Measurements from ENCODE around the gene NMT1.
A peak's percentile ranks its signal among the peaks of the same experiment; 100 is the strongest.
"Not testable (repeated sequence)": the region's sequence is repeated elsewhere in the genome, so short reads cannot be mapped to it uniquely, and the experiment has no call there.

The NMT1 gene

DNA sequence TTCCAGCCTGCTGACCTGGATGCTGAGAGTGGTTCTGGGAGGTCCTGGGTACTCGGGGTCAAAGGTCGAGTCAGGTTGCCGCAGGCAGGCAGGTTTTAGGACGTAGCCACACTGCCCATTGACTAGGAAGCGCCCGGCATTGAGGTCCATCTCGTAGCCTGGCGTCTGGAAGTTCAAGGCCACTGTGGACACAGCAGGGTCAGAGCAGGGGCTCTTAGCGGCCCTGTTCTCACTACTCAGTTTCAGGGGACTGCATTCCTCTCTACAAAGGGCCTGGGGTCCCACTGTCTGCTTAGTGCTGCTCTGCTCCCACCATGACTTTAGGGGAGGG, 52.3 kb downstream of the NMT1 start:
- H3K4me3 ChIP-seq, result no peak overlapping the region
- H3K27ac ChIP-seq, result no peak overlapping the region

DNA sequence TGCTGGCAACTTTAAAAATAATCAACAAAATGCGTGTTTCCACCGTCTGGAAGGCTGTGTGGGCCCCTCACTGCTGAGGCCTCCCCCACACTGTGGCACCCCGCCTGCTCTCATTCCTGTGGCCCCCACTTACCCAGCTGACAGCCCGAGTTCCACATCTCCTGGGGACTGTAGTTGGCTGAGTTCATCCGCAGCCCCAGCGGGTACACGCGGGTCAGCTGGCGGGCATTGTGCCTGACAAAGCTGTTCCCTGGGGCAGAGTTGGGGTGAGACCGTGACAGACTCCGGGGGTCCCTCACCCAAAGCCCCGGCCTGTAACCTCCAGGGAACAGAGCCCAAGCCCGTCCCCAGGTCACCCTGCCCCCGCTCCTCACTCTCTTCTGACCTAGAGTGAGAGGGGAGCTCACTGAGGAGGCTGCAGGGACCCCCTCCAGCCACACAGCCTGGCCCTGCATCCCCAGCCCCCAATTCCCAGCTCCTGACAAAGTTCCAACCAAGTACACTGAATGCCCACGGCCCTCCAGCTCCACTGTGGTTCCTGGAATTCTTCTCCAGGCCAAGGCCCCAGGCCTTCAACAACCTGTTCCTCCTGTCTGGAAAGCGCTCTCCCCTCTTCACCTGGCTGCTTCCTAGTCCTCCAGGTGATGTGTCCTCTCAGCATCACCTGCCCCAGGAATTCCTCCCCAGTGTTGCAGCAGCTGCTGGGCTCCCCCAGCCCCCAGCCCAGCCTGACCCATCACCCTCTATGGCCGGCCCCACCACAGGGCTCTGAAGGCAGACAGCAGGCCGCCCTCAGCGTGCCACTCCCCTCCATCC, 53.2 kb downstream of the NMT1 start:
- no peak overlapping the region for H3K27ac ChIP-seq
- H3K4me3 ChIP-seq, result no peak overlapping the region

DNA sequence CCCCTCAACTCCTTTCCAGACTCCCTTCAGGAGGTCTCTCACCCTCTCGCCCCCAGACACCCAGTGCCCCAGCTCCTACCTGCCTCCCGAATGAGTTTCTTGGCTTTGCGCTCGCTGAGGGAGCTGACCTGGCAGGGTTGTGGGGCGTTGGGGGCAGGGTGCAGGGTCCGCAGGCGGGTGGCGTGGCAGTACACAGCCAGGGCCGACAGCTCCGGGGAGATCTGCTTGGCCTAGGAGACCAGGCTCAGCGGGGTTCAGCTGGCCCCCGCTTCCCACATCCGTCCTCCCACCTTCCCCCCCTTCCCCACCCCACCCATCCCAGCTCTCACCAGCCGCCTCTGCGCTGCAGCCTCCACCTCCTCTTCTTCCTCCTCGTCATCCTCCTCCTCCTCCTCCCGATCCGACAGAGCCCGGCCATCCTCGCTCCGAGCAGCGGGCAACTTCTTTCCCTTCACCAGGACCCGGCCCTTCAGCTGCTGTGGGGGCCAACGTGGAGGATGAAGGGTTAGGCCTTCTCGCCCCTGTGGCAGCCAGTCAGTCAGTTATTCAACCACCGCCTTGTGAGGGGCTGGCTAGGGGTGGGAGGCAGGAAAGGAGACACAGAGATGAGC, 54.0 kb downstream of the NMT1 start:
- no peak overlapping the region for H3K4me3 ChIP-seq

DNA sequence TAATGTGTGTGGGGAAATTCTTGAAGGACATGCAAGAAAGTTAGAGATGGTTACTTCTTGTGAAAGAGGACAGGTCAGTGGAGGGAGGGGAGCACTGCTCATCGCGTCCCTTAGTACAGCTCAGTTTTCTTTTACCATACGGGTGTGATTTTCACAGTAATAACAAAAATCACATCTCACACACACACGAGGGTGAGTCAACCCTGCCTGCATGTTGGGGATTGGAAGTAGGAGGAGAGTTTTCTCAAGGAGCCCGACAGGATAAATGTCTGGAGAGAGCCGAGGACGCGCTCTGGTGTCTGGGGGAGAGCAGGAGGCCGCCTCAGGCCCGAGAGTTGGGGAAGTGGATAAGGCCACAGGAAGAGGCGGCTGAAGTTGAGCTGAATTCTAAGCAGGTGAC, 54.8 kb downstream of the NMT1 start:
- Histone ChIP-seq H3K27ac (no peak overlapping the region), H3K4me3 (no peak overlapping the region)

More for the DNA sequence above, 54.0 kb downstream of the NMT1 start:
- no peak overlapping the region for H3K27ac ChIP-seq

DNA sequence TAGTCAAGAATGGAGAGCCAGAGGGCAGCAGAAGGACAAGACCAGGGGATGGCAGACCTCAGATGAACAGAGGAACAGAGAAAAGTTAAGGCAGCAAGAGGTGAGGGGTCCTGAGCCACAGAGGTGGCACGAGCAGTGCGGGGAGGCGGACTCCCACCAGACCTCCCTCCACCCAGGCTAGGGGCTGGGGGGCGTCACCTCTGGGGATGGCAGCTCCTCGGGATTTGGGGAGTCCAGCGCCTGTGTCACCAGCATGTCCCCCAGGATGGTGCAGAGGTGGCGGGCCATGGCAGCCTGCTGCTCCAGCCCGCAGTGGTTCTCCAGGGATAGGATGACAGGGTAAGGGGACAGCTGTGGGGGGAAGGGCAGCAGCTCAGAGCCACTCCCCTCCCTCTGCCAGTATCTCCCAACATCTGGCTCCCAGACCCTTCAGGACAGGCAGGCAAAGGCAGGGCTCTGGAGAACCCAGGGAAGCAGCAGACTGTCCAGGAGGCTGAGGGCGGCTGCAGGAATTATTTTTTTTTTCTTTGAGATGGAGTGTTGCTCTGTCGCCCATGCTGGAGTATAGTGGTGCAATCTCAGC, 55.4 kb downstream of the NMT1 start:
- H3K27ac ChIP-seq, result no peak overlapping the region
- H3K4me3 ChIP-seq, result no peak overlapping the region

DNA sequence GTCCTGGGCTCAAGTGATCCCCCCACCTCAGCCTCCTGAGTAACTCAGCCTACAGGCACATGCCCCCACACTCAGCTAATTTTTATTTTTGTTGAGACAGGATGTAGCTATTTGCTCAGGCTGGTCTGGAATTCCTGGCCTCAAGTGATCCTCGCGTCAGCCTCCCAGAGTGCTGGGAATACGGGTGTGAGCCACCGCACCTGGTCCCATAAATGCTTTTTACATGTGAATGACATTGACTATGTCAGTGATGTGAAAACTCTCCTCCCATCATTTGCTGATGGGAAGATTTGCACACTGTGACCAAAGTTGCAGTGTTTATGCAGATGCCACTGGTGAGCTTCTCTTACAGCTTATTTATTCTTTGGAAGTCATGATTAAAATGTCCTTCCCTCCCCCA, 56.2 kb downstream of the NMT1 start:
- no peak overlapping the region for H3K4me3 ChIP-seq

DNA sequence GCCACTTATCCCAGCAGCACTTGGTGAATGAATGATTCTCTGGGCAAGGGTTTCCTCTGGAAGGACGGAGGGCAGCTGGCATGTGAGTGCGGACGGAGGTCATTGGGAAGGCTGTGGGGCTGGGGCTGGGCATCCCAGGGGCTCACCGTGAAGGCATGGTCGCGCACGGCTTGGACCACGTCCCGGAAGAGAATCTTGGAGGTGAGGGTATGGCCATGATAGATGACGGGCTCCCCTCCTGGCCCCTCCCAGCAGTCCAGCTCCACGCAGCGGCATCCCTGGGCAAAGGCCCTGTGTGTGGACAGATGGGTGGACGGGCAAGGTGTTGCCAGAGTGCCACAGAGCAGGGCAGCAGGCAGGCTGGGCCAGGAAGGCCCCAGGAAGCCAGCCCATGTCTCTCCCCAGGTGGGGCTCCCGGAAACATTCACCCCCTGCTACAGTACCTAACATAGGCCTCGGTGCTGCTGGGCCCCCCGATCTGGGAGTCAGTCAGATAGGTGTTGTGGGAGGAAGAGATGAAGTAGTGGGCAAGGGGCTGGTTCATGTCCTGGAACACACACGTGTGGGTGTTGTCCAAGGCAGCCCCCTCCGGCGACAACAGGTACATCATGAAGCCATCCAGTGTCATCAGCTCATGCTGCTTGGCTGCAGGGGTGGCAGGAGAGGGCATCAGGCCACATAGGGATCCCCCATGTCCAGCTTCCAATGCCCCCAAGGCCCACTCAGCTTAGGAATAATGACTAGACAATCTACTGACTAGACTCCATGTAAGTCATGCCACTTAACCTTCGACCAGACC, 56.9 kb downstream of the NMT1 start:
- no peak overlapping the region for H3K4me3 ChIP-seq
- no peak overlapping the region for H3K27ac ChIP-seq

More for the DNA sequence above, 56.2 kb downstream of the NMT1 start:
- no peak overlapping the region for H3K27ac ChIP-seq

DNA sequence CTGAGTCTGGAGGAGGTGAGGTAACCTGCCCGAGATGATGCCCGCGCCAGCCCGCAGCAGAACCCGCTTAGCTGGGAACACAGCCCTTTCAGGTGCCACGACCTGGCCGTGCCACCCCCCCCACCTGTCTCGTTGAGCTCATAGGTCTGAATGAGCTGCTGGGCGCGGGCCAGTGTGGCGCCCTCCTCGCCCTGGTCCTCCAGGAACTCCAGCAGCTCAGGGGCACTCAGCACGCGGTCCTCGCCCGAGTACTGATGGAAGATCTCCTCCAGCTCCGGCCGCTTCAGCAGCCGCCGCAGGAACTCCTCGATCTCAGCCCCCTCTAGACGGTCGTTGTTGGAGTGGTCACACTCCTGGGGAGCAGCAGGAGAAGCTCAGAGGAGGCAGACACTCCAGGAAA, 57.6 kb downstream of the NMT1 start:
- Histone ChIP-seq H3K27ac (no peak overlapping the region), H3K4me3 (no peak overlapping the region)

DNA sequence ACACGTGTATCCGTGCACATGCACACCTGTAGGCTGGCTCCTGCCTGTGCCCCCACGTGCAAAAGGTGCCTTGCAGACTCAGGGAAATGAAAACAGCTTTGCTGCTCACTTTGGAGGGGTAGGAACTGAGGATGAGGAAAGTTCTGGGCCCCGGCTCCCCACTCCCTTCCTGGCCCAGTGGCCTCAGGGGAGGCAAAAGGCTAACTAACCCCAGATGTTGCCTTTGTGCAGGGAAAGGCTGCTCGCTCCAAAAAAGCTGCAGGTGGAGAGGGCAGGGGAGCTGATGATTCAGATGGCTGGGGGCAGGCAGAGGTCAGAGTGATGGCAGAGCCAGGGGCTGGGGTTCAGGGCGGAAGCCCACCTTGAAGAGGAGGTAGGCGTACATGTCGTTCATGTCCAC, 58.8 kb downstream of the NMT1 start:
- H3K4me3 ChIP-seq, result no peak overlapping the region

DNA sequence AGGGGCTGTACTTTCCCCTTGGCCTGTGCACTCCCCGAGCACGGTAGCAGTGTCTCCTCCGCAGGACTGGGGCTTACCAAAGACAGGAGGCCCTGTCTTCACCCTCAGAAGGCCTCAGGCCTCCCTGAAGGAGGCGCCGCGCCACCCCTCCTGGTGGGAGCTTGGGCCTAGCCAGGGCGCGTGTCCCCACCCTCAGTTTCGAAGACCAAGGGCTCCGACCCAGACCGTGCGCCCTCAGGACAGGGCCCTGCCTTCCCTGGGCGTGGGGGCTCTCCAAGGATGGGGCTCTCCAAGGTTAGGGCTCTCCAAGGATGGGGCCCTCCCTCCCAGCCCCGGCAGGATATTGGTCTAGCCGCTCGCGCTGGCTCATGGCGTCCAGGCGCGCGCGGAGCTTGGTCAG, 59.4 kb downstream of the NMT1 start:
- Histone ChIP-seq H3K27ac (no peak overlapping the region), H3K4me3 (no peak overlapping the region)

More for the DNA sequence above, 58.8 kb downstream of the NMT1 start:
- H3K27ac ChIP-seq, result no peak overlapping the region

DNA sequence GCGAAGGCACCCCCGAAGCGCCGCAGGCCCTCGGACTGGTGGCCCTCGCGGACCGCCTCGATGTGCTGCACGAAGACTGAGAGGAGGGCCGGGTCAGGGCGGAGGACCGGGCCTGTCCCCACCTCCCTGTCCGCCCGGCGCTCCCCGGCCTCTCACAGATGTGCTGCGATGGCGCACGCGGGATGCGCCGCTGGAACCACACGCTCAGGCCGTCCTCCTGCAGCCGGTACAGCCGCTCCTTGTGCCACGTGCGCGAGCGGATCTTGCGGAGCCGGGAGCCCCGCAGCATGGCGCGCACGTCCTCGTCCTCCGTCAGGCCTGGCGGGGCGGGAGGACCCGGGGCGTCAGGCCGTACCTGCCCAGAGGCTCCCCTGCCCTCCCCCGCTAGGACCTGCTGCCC, 59.9 kb downstream of the NMT1 start:
- Histone ChIP-seq H3K27ac (no peak overlapping the region), H3K4me3 (no peak overlapping the region)

DNA sequence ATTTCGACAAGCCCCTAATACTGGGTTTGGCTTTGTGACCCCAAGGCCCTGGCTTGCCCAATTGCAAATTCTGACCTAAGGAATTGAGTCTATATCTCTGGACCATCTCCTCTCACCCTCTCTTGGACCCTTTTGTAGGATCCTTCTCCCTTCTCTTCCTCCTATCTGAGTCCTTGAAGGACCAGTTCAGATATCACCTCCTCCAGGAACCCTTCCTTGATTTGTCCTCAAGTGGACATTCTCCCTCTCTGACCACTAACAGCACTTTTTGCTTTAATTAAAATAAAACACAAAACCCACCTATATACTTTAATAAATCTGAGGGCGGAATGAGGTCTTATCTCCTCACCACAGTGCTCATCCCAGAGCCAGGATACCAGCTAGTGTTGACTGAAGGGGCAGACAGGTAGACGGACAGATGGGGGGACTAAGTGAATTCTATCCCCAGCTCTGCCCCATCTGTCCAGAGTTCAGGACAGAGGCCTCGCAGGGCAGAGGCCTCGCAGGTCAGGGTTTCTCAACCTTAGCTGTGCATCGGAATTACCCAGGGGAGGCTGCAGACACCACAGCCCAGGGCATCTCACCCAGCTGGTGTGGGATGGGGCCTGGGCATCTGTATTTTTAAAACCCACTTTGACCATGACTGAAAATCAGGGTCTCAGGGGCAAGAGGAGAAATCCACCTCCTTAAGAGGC, 62.1 kb downstream of the NMT1 start:
- H3K27ac ChIP-seq, result peak overlapping the region in 16 of 21 experiments; percentile 3 to 79 (median 66)
- H3K4me3 ChIP-seq, result no peak overlapping the region

DNA sequence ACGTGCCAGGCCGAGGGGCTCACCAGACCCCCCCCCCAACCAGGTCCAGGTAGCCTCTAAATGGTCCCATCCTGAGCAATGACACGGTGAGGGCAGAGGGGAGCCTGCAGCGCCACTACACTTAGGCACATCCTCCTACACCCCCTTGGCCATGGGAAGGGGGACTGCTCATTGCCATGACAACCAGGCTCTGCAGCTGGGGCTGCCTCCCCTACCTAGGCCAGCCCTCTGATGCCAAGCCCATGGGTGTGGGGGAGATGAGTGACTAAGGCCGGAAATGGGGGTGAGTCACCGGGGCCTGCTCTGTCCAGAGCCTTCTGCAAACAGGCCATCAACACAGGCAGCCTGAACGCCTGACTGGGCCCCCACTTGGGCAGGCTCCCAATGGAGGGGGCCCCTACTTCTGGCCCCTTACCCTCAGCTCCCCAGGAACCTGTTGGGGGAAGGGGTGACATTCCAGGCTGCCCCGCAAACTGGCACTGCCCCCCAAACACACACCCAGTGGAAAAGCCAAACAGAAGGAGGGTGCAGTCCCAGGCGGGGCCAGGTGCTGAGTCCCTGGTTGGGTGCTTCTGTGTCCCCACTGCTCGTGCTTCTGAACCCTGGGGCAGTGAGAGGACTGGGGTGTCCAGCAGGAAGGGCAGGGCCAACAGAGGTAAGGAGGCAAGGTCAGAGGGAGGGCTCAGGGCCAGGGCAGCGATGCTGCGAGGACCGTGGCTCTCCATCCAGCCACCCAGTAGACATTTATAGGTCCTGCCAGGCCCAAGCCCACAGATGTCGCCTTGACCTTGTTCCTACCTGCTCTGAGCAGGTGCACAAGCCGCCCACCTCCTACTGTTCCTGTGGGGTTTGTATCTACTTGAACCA, 63.0 kb downstream of the NMT1 start:
- peak overlapping the region in 20 of 21 experiments; percentile 8 to 84 (median 69) for H3K27ac ChIP-seq
- H3K4me3 ChIP-seq, result no peak overlapping the region

DNA sequence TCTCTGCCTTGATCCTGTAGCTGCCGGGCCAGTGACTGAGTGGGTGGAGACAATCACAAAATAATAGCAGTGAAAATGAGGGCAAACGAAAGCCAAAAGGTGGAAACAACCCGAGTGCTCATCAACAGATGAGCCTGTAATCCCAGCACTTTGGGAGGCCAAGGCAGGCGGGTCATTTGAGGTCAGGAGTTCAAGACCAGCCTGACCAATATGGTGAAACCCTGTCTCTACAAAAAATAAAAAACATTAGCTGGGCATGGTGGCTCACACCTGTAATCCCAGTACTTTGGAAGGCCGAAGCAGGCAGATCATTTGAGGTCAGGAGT, 63.6 kb downstream of the NMT1 start:
- H3K4me3 ChIP-seq, result not testable (repeated sequence)
- H3K27ac ChIP-seq, result peak overlapping the region in 19 of 21 experiments; percentile 8 to 84 (median 68)

DNA sequence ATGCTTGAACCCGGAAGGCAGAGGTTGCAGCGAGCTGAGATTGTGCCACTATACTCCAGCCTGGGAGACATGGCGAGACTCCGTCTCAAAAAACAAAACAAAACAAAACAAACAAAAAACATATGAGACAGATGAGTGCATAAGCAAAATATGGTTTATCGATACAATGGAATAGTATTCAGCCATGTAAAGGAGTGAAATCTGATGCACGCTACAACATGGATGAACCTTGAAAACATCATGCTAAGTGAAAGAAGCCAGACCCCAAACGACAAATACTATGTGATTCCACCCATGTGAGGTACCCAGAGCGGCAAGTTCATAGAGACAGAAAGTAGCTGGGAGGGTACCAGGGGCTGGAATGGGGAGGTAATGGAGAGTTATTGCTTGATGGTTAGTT, 64.4 kb downstream of the NMT1 start:
- peak overlapping the region in 1 of 21 experiments; percentile 10 for H3K27ac ChIP-seq

DNA sequence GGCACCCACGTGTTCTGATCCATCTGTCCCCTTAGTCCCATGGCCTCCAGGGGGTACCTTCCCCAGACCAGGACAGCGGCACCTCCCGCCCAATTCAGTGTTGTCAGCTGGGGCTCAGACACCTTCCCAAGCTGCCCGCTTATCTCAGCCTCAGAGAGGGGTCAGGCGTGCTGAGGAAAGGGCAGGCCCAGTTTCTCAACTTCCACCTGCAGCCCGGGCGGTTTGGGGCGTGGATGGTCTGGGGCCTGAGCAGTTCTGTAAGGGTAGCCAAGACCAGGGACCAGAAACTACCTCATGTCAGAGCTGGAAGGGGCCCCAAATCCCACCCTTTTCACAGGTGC, 66.1 kb downstream of the NMT1 start:
- H3K4me3 ChIP-seq, result no peak overlapping the region
- H3K27ac ChIP-seq, result peak overlapping the region in 7 of 21 experiments; percentile 9 to 79 (median 67)

More for the DNA sequence above, 64.4 kb downstream of the NMT1 start:
- H3K4me3 ChIP-seq, result no peak overlapping the region

DNA sequence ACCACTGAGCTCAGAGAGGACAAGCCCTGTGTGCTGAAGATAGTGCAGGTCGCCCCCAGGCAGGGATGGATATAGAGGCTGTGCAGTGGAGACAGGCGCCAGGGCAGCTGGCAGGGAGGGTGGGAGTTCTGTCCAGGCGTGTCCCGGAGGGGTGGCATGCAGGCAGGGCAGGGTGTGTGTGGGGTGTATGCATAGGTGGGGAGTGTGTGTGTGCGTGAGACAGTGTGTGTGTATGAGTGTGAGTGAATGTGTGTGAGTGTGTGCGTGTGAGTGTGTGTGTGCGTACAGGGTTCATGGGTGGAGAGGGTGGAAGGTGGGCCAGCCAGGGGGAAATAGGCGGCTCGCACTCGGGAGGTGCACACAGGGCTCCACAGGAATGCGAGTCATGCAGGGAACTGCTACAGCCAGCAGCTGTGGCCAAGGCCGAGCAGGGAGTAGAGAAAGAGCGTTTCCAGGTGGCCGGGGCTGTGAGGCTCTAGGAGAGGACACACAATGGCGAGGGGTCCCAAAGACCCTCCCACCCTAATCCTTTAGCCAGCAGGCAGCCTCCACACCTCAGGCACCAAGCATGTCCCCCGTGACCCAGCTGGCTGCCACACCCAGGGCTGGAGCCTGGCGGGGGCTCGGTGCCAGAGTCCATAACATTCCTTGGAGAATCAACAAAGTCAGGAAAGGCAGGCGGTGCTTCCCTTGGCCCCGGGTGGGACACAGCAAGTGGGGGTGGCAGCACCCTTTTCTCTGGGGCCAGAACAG, 66.6 kb downstream of the NMT1 start:
- no peak overlapping the region for H3K4me3 ChIP-seq
- peak overlapping the region in 16 of 21 experiments; percentile 8 to 79 (median 55) for H3K27ac ChIP-seq

DNA sequence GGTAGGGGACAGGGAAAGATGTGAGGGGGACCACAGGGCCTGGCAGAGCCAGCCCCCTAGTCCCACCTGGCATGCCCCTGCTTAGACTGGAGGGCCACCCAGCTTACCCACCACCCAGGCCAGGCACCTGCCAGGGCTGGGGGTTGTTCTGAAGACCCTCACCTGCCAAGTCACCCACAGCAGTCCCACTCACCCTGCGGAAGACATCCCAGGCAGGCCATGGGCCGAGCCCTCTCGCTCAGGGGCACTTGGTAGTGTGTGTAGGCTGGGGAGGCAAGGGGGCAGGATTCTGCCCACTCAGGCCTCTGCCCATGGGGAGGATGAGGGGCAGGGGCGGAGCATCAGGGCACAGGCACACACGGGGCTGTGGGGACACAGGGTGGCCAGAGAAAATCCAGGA, 67.2 kb downstream of the NMT1 start:
- no peak overlapping the region for H3K4me3 ChIP-seq
- H3K27ac ChIP-seq, result peak overlapping the region in 16 of 21 experiments; percentile 8 to 79 (median 55)

Measured in skin epidermis (tissue), 12 donors.